Jurkat, Clone E6-1 (cell line): ENCODE measurements around the gene TMEM181.
"Not testable (repeated sequence)": the region's sequence is repeated elsewhere in the genome, so short reads cannot be mapped to it uniquely, and the experiment has no call there.

Source experiments
- DNase-seq: peaks from one replicate; pipeline ENCODE4 v3.0.0-alpha.2; 2011; ENCODE audit warnings: low read depth, low spot score
- H3K4me3 ChIP-seq: 2 replicates; pipeline ENCODE4 v1.5.1; 2011; ENCODE audit warnings: mild to moderate bottlenecking, low read length, control low read depth, moderate library complexity

The TMEM181 gene

DNA sequence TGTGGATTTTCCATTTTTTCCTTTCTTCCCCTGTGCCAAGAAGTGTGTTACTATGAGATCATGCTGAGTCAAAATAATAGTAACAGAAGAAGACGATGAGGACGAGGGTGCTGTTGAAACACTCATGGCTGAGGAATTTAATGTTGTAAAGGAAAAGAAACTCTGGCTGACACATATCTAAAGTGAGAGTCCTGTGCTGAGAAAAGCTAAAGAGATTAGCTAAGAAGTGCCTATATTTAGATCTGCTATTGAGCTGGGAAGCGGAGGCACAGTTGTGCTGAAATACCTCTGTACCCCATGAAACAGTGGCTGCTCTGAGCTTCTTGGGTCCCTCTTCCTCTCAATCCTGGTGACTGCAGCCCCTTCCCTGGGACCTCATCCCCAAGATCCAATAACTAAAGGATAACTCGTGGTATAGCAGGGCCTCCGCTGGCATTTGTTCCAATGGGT, 88.8 kb downstream of the TMEM181 start:
- DNase-seq: no peak
- no peak overlapping the region for H3K4me3 ChIP-seq

DNA sequence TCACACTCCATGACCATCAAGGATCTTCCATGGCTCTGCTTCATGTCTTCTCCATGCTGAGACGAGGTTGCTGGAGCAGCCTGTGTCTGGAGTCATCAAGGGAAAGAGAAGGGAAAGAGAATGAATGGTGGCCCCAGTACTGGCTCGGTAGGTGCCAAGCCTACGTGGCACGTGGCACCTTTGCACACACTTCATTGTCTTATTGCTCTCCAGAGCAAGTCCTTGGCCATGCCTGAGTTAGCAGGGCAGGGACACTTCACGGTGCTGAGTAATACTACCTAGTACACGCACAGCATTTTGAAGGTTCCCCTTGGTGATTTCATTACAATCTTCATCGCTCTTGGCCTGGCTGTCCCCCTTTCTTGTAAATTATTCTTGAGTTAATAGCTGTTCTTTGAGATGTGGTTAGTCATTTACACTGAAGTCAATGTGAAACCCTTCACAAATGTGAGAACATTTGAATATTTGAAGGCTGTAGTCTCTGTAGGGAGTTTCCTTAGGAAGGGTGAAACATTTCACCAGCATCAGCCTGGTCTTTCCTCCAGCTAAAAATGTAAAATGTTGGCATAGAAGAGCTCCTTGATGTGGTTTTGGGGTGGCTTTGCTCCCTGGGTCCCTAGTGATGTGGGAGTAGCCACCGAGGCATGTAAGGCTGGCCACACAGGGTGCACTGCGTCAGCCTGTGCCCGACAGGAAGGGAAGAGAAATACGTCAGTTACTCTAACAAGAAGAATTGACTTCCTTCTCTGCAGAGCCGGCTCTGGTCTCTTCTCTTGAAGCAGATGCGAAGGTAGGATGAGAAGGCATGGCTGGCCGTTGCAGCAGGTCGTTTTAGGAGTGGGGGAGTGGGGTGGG, 89.6 kb downstream of the TMEM181 start, which contains the start of gene SYTL3:
SYTL3 (plus strand) TSS at position 766 of the 855 bp plus-strand sequence. CDS start 13,215 bp downstream, outside the sequence.
- H3K4me3 ChIP-seq: no peak within 1 kb of the TSS
- peak; percentile 68 for DNase-seq

- DNase-seq, H3K4me3 ChIP-seq: not testable (repeated sequence)
These were observed 92.3 kb downstream of the TMEM181 start for GRCh38 chr6:158651981-158652737.

GRCh38 chr6:158653577-158654354, 93.9 kb downstream of the TMEM181 start:
- peak overlapping the region; percentile 2; the same call in 1 of the 2 replicates for H3K4me3 ChIP-seq

DNA sequence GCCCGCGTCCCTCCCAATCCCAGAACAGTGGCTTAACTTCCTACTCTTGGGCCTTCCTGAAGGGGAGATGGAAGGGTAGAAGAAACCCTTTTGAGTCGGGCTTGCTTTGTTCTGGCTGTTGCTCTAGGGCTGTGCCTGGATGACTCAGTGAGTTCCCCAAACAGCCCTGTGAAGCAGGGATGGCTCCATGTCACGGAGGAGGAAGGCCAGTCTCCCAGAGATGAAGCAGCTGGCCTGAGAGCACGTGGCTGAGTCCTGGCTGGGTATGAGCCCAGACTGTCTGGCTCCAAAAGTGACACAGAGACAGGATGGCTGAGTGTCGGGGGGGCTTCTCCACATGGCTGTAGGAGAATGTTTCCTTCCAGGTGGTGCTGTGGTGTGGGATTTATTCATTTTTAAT, 94.6 kb downstream of the TMEM181 start:
- DNase-seq: no peak
- H3K4me3 ChIP-seq: no peak overlapping the region

More at GRCh38 chr6:158653577-158654354, 93.9 kb downstream of the TMEM181 start:
- DNase-seq: peak; percentile 98

DNA sequence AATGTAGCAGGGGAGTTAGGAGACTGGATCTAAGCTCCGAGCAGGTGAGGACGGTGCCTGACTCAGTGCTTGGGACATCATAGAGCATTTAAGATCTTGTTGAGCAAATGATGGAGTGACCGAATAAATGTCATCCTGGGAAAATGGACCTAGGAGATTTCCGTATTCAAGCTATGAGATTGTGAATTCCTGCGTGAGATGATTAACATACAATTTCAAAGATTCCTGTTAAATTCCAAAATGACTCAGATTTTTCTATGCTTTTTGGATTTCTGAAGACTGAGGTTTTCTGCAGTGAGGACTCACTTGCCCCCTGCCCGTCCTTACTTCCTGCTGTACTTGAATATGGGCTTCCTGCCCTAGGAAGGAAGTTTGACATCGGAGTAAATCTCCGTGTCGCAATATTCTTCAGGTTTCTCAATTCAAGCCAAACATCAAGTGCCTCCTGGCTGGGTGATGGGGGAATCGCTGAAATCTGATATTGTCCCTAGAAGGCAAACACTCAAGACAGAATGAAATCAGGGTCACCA, 95.1 kb downstream of the TMEM181 start:
- no peak for DNase-seq
- no peak overlapping the region for H3K4me3 ChIP-seq

GRCh38 chr6:158655569-158656450, 95.9 kb downstream of the TMEM181 start:
- DNase-seq: no peak
- H3K4me3 ChIP-seq: no peak overlapping the region

DNA sequence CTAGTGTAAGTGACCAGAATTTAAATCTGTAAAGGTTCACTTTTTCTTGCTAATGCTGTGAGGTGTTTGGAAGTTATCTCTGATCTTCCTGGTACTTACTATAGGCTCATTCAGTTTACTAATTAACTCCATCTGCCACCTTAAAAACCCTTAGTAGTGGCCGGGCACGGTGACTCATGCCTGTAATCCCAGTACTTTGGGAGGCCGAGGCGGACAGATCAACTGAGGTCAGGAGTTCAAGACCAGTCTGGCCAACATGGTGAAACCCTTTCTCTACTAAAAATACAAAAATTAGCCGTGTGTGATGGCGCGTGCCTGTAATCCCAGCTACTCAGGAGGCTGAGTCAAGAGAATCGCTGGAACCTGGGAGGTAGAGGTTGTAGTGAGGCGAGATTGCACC, 97.1 kb downstream of the TMEM181 start:
- not testable (repeated sequence) for DNase-seq

DNA sequence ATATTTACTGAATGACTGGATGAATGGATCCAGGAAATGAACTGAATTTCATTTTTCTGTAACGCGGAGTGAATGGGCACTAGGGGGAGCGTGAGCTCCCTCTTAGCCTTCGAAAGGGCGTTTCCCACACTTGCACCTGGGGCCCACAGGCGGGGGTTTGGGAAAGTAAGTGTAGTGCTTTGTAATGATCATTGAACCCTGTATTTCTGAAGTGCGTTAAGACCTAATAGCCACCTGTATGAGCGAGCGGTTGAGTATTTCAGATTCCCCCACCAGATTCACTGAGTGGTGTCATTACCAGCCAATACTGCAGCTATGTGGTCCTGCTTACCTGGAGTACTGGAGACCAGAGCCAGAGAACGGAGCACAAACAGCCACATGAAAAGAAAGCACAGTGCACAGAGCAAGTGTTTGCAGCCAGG, 100.5 kb downstream of the TMEM181 start:
- DNase-seq: peak; percentile 42
- no peak overlapping the region for H3K4me3 ChIP-seq

More for the DNA sequence above, 97.1 kb downstream of the TMEM181 start:
- not testable (repeated sequence) for H3K4me3 ChIP-seq

DNA sequence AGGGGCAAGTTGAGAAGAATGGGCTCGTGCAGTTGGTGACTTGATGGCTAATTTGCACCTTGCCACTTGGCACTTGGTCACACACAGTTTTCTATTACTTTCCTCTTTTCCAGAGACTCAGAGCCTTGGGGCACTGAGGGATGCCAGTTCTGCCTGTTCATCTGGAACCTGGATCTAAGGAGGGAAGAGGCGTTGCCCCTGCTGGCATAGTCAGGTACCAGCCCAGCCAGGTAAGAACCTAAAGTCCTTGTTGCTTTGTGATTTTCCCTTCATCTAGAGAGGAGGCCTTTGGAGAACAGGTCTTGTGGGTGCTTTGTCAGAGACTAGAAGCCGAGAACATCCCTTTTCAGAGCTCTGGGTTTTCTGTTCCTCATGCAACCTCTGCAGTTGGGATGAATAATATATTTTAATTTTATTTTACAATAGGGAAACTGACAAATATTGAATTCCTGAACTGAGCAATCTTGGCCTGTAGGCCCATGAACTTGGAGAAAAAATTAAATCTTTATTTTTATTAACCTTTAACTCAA, 101.3 kb downstream of the TMEM181 start:
- no peak for DNase-seq
- H3K4me3 ChIP-seq: no peak overlapping the region

GRCh38 chr6:158662607-158662953, 102.7 kb downstream of the TMEM181 start:
- DNase-seq: no peak

GRCh38 chr6:158662954-158663624, 103.2 kb downstream of the TMEM181 start:
- no peak overlapping the region for H3K4me3 ChIP-seq
- no peak for DNase-seq

More at GRCh38 chr6:158662607-158662953, 102.7 kb downstream of the TMEM181 start:
- H3K4me3 ChIP-seq: no peak overlapping the region

DNA sequence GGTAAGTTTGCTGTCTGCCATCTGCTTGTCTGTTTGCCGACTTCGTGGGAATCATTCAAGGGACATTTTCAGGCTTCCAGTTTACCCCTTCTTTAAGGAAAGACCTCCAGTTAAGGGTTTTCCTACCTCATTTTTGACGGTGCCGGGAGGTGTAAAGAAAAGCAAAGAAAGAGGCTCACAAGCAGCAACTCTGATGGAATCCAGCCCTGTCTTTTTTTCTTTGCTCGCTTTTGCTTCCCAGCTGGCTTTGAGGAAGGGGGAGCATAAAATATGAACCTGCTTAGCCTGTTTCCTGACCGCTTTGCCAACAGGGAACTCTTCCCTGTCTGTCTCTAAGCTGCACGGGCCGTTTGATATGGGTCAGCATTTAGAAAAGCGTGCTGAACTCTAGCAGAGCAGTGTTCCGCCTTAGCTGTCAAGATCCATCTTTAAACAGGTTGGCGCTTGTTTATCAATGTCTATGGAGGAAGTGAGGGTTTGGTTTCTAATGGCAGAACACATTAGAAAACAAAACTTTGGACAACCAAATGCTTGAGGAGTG, 103.8 kb downstream of the TMEM181 start:
- no peak for DNase-seq
- H3K4me3 ChIP-seq: no peak overlapping the region

GRCh38 chr6:158665332-158665731, 105.4 kb downstream of the TMEM181 start:
- DNase-seq: no peak

GRCh38 chr6:158666628-158667359, 106.9 kb downstream of the TMEM181 start:
- no peak for DNase-seq

More at GRCh38 chr6:158665332-158665731, 105.4 kb downstream of the TMEM181 start:
- no peak overlapping the region for H3K4me3 ChIP-seq

DNA sequence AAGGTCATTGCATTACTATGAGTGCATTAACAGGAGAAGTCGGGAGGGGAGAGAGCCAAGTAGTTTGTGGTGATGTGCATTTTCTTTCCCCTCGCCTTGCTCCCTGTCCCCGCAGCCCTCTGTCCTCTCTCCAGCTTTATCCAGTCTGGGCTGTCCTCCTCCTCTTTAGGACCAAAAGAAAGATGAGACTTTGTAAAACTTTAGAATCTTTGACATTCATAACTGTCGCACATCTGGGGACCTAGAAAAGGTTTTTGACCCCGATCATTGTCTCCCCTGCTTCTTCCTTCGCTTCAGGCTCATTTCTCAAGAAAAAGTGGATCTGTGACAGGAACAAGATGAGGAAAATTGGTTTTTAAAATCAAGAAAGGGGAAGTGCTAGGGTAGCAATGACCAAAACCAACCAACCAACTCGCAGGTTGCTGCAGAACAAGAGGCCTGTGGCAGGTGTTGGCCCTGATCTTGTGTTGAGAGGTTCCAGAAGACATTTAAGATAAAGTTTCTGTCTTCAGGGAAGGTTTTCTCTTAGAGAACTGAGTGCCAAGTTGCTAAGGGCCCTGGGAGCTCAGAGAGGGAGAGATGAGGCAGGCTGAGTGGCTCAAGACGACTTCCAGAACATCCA, 107.6 kb downstream of the TMEM181 start:
- H3K4me3 ChIP-seq: no peak overlapping the region
- no peak for DNase-seq

More at GRCh38 chr6:158666628-158667359, 106.9 kb downstream of the TMEM181 start:
- H3K4me3 ChIP-seq: no peak overlapping the region
